NCI-H2227 treated with DMSO at 0.1 percent for 48 hours (cell line): Measurements from ENCODE around the gene PPID.
A peak's percentile ranks its signal among the peaks of the same experiment; 100 is the strongest.
"Not testable (repeated sequence)": the region's sequence is repeated elsewhere in the genome, so short reads cannot be mapped to it uniquely, and the experiment has no call there.

Experiments
- DNase-seq: peaks from one replicate; lab custom pipeline; 2025; lab: John Stamatoyannopoulos, UW

PPID gene

GRCh38 chr4:158722917-158723793 is at the start of gene PPID:
Gene PPID (minus strand): TSS chr4:158723396. CDS start chr4:158723288, 108 bp downstream.
- peak; percentile 53 for DNase-seq

DNA sequence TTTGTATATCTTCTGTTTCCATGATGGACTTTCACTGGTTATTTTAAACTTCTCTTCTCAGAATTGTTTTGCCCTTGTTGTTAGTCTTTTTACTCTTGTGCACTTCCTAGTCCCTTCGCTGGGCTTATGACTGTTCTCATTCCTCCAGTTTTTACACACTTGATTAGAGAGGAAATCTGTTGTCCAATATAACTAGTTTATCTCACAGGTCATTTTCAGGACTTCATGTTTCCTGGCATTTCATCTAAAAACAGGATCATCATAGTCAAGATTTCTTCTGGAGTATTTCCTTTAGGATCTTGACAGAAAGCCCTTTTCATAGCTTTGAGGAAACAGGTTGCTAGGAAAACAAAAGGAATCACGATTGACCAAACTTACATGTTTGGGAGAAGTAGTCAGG is 48.6 kb upstream of the PPID start:
- no peak for DNase-seq

DNA sequence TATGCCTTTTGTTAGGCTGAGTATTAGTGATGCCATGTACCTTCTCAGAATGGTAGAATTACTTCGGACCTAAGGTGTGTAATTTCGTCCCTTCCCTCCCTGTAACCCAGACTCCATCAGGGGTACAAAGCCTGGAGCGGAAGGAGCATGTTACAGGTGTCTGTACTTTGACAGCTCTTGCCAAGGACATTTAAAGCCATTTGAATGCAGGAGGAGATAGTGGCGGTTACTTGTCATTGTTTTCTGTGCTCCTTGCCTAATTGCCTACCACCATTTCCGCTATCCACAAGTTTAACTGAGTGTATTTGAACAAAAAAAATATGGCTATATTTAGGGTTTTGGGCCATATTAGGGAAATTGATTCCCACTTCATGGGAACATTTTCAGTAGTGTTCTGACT is 47.5 kb upstream of the PPID start:
- no peak for DNase-seq

GRCh38 chr4:158769175-158769921 is 46.2 kb upstream of the PPID start:
- DNase-seq, result no peak

DNA sequence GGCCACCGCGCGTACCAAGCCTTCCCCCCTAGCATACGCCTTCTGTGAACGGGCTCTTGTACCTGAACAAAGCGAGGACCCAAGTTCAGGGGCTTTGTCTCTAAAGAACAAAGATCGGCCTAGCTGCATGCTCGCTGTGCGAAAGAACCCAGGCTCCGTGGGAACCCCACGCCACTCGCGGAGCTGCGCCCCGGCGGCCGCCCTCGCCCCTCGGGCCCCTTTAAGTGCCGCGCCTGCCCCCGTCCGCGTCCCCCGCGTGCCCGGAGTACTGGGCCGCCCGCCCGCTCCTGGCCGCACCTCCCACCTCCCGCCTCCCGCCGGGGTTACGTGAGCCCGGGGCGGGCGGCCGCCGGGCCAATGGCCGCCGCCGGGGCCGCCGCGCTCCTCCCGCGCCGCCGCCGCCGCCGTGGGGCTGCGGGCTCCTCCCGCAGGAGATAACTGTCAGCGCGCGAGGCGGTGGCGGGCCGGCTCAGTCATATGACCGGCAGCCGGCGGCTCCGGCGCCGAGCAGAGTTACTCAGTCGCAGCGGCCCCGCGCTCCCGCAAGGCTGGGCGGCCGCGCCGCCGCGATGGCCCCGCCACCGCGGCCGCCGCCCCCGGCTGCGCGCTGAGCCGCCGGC is 45.5 kb upstream of the PPID start, which contains the start of gene FNIP2:
FNIP2 (plus strand) TSS at position 472 of the 620 bp plus-strand sequence. CDS start 187 bp downstream, outside the sequence.
- DNase-seq, result peak; percentile 44

GRCh38 chr4:158767451-158767850 is 44.3 kb upstream of the PPID start:
- DNase-seq, result no peak

- DNase-seq, result no peak
Measured at GRCh38 chr4:158766434-158767044, 43.3 kb upstream of the PPID start.

GRCh38 chr4:158763462-158763861 is 40.3 kb upstream of the PPID start:
- DNase-seq, result no peak

DNA sequence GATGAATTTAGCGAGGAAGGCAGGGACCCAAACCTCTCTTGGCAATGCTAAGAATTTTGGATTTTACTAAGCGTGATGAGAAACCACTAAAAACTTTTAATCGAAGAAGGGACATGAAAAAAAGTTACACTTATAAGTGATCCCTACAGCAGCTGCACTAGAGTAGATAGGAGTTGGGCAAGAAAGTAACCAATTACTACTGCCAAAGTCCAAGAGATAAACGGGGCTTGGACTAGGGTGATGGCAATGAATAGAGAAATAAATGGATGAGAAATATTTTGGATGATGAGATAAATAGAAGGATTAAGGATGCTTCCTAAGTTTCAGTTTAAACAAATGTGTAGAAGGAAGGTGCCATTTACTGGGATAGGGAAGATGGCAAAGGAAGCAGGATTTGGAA is 39.4 kb upstream of the PPID start:
- no peak for DNase-seq

GRCh38 chr4:158760866-158761265 is 37.7 kb upstream of the PPID start:
- DNase-seq, result no peak

GRCh38 chr4:158759539-158759938 is 36.3 kb upstream of the PPID start:
- not testable (repeated sequence) for DNase-seq

DNA sequence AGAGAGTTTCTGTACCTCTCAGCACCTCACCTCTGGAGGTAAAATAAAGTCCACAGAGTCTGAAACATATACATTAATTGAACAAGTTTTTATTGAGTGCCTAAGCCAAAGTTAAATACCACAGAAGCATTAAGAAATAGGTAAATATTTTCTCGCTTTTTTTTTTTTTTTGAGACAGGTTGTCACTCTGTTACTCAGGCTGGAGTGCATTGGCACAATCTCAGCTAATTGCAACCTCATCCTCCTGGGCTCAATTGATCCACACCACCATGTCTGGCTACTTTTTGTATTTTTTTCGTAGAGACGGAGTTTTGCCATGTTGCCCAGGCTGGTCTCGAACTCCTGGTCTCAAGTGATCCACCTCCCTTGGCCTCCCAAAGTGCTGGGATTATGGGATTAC is 35.5 kb upstream of the PPID start:
- no peak for DNase-seq

DNA sequence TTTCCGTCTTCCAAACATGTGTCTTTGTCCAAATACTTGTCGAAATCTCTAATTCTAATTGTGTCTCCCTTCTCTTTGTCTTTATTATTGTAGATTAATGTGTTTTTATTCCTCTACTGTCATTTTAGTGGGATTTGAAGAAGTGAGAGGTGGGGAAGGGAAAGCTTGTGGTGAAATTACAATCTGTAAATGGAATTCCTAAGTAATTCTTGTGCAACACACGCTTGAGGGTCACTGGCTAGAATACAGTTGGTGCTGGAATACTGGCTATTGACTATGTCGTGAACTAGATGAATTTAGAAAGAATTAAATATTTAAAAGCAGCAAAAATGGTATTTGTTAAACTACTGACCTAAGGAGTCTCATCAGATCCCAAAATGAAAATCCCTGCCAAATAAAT is 34.9 kb upstream of the PPID start:
- no peak for DNase-seq

GRCh38 chr4:158756588-158756987 is 33.4 kb upstream of the PPID start:
- no peak for DNase-seq

- DNase-seq, result not testable (repeated sequence)
Measured at GRCh38 chr4:158755819-158756218, 32.6 kb upstream of the PPID start.

- DNase-seq, result no peak
Measured at GRCh38 chr4:158754385-158755180, 31.4 kb upstream of the PPID start.

DNA sequence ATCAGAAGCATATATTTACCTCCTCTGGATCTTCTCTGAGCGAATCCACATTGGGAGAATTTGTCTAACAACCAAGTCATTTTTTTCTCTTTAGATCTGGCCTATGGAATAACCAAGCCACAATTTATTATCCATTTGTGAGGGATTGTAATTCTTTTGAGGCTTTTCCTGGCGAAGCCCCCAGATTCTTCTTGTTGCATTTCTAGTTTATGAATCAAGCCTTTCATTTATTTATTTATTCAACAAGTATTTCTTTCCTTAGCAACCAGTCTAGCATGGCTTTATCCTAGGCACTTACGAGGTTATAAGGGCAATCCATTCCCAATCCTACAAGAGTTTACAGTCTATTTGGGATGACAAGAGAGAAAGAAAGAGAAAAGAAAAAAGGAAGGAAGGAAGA is 27.2 kb upstream of the PPID start:
- DNase-seq, result no peak

- not testable (repeated sequence) for DNase-seq
Measured at GRCh38 chr4:158746537-158746936, 23.3 kb upstream of the PPID start.

DNA sequence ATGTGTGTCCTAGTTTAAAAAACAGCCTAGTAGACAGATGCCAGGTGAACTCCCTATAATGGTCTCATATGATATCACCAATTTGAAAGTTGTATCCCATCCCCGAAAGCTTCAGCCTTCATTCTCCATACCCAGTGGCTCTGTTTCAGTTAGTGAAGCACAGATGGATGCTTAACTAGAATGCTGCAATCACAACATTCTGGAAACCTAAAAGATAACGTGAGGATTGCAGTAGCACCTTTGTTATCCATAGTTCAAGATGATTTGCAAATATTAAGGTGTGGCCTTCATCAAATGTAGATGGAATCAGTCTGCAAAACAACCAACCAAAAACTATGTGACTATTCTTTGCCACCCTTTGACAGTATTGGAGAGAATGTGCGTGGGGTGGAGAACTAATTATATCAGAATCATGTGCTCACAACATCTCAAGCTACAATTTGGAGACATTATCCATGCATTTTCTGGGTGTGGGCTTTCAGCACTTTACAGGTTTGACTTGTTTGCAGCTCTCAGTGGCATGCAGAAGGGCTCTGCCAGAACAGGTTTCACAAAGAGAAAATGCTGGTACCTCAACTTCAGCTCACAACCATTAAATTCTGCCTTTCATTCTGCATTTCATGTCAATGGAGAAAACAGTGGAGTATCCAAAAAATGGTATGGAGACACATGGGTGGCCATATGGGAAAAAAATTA is 18.3 kb upstream of the PPID start:
- DNase-seq, result no peak

DNA sequence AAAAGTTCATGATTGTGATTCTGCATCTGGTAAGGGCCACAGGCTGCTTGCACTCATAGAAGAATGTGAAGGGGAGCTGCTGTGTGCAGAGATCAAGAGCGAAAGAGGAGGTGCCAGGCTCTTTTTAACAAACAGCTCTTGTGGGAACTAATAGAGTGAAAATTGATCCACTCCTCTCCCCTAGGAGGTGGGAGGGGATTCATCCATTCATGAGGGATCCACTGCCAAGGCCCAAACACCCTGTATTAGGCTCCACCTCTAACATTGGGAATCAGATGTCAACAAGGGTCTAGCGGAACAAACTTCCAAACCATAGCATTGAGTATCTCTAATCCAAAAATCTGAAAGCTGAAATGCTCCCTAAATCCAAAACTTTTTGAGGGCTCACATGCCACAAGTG is 16.4 kb upstream of the PPID start:
- no peak for DNase-seq

- no peak for DNase-seq
Measured at GRCh38 chr4:158738866-158739265, 15.7 kb upstream of the PPID start.
